Prostate gland (tissue), 2 donors: ENCODE data around the gene NAA60. TPM values are rescaled to one million over a fixed set of nuclear protein-coding genes. Genes with fewer than 3 reads are reported as not detected.

ENCODE experiments used
- DNase-seq: peaks from one replicate; pipeline ENCODE4 v3.0.0-alpha.2; 2019; ENCODE audit warnings: low spot score
- H3K27ac ChIP-seq, 2 donors: fragments of 200-600 bp; sonication (generic); 2 replicates each; pipeline ENCODE4 v1.5.1; 2017 to 2019
- H3K27me3 ChIP-seq: fragments of 200-600 bp; sonication (generic); replicated peaks from 2 replicates; pipeline ENCODE4 v1.5.1; 2019; ENCODE audit not compliant: insufficient read depth
- H3K36me3 ChIP-seq, 2 donors: fragments of 200-600 bp; sonication (generic); 1 replicate in 1 of 2; 2 replicates in 1 of 2; pipeline versions ENCODE4 v1.5.1 to v1.8.1; 2017 to 2019
- H3K4me1 ChIP-seq: fragments of 200-600 bp; sonication (generic); replicated peaks from 2 replicates; pipeline ENCODE4 v1.5.1; 2019
- H3K4me3 ChIP-seq, 2 donors: fragments of 200-600 bp; sonication (generic); 2 replicates each; pipeline ENCODE4 v1.5.1; 2017 to 2019
- H3K9me3 ChIP-seq: fragments of 200-600 bp; sonication (generic); 2 replicates; pipeline ENCODE4 v1.5.1; 2017
- POLR2A ChIP-seq: fragments of 450-650 bp; IDR thresholded peaks from one replicate; pipeline ENCODE4 v1.6.1; 2016; ENCODE audit warnings: antibody characterized with exemption, mild to moderate bottlenecking
- POLR2AphosphoS5 ChIP-seq: sonication (generic); formaldehyde crosslinking; IDR thresholded peaks from one replicate; pipeline ENCODE4 v1.6.1; 2017; ENCODE audit warnings: antibody characterized with exemption
- WGBS: methylation state at CpG from one replicate; pipeline ENCODE4 v1.1.5; 2018; 5-methylcytosine and 5-hydroxymethylcytosine counted together
- intact Hi-C: fragments of 100-400 bp; cut with DNase I; formaldehyde crosslinking; loops from one replicate; pipeline ENCODE4 v1.14.2; 2022
- total RNA-seq, 2 donors: library from RNA; depleted of rRNA; stranded (reverse); fragments of >200 nt; gene quantifications; one replicate each; pipeline ENCODE4 v1.1.0, GENCODE V29; 2016
- TF ChIP-seq, protein P1 (sequence below), 4 experiments: fragments of 200-600 bp in 2 of 4; fragments of 450-650 bp in 2 of 4; sonication (generic) in 2 of 4; IDR thresholded peaks; 1 replicate in 3 of 4; 2 replicates in 1 of 4; pipeline ENCODE4 v1.5.1; 2016 to 2019; ENCODE audit warnings: antibody characterized with exemption in 4 of 4, mild to moderate bottlenecking in 2 of 4, moderate library complexity in 2 of 4

NAA60 gene
- total RNA-seq: 10 to 100 TPM; 48.1 to 99.2 TPM

- H3K27ac ChIP-seq: peak within 1 kb of the TSS; percentile 57 to 61
- TF ChIP-seq, protein P1, sequence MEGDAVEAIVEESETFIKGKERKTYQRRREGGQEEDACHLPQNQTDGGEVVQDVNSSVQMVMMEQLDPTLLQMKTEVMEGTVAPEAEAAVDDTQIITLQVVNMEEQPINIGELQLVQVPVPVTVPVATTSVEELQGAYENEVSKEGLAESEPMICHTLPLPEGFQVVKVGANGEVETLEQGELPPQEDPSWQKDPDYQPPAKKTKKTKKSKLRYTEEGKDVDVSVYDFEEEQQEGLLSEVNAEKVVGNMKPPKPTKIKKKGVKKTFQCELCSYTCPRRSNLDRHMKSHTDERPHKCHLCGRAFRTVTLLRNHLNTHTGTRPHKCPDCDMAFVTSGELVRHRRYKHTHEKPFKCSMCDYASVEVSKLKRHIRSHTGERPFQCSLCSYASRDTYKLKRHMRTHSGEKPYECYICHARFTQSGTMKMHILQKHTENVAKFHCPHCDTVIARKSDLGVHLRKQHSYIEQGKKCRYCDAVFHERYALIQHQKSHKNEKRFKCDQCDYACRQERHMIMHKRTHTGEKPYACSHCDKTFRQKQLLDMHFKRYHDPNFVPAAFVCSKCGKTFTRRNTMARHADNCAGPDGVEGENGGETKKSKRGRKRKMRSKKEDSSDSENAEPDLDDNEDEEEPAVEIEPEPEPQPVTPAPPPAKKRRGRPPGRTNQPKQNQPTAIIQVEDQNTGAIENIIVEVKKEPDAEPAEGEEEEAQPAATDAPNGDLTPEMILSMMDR (IDR thresholded peaks at IDR 0.05): no peak
- TF ChIP-seq POLR2A (no peak), POLR2AphosphoS5 (peak; percentile 79)
- H3K4me1 ChIP-seq: no peaks in the 10 kb centered on the region
- no peaks in the 10 kb centered on the region for H3K9me3 ChIP-seq
- intact Hi-C loops: no loop called here
- no peaks in the 10 kb centered on the region for H3K36me3 ChIP-seq
- H3K27me3 ChIP-seq: no peaks in the 10 kb centered on the region
- WGBS: 40% methylated on average over 61 of the region's 61 CpGs
- H3K4me3 ChIP-seq: peak within 1 kb of the TSS; percentile 47
- DNase-seq: peak; percentile 82
Observed at GRCh38 chr16:3443108-3444031, at the start of gene NAA60, which contains the start of gene ZNF597. TSS of gene NAA60 (plus strand) at chr16:3443680. CDS start at chr16:3476228, 32,548 bp downstream. TSS of gene ZNF597 (minus strand) at chr16:3443504. CDS start at chr16:3443153, 351 bp downstream.

DNA sequence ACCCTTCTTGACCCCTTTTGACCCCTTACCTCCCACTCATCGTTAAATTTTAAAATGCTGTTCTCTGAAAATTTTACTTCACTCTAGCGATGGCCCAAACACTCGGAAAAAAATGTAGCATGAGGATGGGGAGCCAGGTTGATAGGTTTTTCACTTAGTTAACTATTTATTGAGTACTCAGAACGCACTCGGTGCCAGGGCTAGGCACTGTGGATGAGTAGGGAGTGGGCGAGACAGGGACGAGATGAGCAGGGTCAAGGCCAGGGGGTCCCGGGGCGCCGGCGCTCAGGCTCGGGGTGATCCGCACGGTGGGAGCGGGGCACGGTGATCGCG lies 43.1 kb upstream of the NAA60 start:
- Histone ChIP-seq H3K27me3 (no peaks in the 10 kb centered on the region), H3K4me1 (no peaks in the 10 kb centered on the region), H3K9me3 (no peaks in the 10 kb centered on the region), H3K4me3 (peak overlapping the region; percentile 57 to 65), H3K27ac (peak overlapping the region; percentile 59 to 70), H3K36me3 (peaks cover 0 to 13% of the 10 kb centered on the region in 2 donors)
- TF ChIP-seq POLR2AphosphoS5 (no peak), POLR2A (no peak)
- TF ChIP-seq, protein P1 (IDR thresholded peaks at IDR 0.05): no peak
- 0% methylated on average over 18 of the region's 18 CpGs for WGBS
- DNase-seq: no peak
- intact Hi-C loops: loop anchor here (2.0 to 10.0 kb wide), 2 partner anchors 58 to 96 kb away; partner anchors contain the start of genes TIGD7 and ZNF75A

DNA sequence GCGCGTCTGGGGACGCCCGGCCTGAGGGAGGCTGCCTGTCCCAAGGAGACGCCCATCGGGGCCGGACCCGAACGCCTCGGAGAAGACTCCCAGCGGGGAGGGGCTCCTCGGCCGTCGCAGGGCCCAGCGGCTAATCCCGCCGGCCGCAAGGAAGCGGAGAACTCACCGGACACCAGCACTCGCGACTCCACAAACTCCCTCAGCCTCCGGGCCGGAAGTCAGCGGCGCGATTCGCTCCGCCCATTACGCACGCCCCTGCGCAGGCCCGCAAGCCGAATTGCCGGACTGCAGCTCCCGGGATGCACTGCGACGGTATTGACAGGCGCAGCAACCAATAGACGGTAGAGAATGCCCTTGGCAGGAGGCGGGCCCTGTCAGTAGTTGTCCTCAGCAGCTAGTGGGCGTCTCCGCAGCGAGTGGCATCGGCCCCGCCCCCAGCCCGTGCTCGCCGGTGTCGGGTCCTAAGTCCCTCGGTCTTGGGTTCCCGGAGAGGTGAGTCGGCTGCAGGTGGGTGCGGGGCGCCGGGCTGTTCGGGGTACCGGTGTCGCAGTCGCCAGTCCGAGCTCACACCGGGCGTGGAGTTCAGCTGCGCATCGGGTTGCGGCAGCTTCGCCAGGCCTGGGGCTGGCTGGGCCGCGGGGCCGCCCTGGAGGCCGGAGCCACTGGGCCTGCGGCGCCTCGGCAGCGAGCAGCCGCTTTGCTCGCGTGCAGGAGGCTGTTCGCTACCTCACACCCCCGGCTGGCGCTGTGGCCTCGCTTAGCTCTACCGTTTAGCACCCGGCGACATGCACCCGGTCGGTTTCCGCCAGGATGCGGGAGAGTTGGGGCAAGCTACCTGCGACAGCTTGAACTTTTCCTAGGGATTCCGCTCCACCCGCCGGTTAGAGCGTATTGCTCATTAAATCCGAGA lies 42.4 kb upstream of the NAA60 start, which contains the start of the genes ZNF174 and ZSCAN32:
Gene ZNF174 (plus strand): TSS at position 437 of the 910 bp plus-strand sequence. CDS start 790 bp downstream, outside the sequence.
Gene ZSCAN32 (minus strand): TSS at position 226 of the 910 bp plus-strand sequence. CDS start 3,447 bp downstream, outside the sequence.
- Histone ChIP-seq H3K36me3 (peaks cover 0 to 19% of the 10 kb centered on the region in 2 donors), H3K9me3 (no peaks in the 10 kb centered on the region), H3K4me1 (no peaks in the 10 kb centered on the region), H3K4me3 (peak within 1 kb of the TSS; percentile 57 to 65), H3K27me3 (no peaks in the 10 kb centered on the region), H3K27ac (peak within 1 kb of the TSS; percentile 68 to 70)
- DNase-seq: peak; percentile 99
- WGBS: 1% methylated on average over 75 of the region's 95 CpGs
- intact Hi-C loops: loop anchor here (2.0 to 10.0 kb wide), 2 partner anchors 58 to 96 kb away; partner anchors contain the start of genes TIGD7 and ZNF75A
- TF ChIP-seq, protein P1 (IDR thresholded peaks at IDR 0.05): peak in 2 of 4 experiments; percentile 23 to 36
- TF ChIP-seq POLR2A (peak; percentile 67), POLR2AphosphoS5 (peak; percentile 99)

DNA sequence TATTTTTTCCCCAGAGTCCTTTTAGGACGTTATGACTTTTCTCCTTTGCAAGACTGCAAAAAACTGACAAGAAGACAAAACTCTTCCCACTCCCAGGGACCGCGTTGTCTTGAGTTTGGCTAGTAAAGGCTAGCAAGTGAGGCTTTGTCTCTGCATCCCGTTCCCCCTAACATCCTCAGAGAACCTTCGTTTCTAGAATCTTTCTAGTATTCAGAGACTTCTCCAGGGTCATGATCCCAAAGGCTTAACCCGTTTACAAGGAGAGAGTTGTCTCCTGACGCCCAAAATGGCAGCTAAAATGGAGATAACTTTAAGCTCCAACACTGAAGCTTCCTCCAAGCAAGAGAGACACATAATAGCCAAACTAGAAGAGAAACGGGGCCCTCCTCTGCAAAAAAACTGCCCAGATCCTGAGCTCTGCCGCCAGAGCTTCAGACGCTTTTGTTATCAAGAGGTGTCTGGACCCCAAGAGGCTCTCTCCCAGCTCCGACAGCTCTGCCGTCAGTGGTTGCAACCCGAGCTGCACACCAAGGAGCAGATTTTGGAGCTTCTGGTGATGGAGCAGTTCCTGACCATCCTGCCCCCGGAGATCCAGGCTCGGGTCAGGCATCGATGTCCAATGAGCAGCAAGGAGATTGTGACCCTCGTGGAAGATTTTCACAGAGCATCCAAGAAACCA lies 41.6 kb upstream of the NAA60 start:
- Histone ChIP-seq H3K27ac (peak overlapping the region; percentile 68 to 70), H3K9me3 (no peaks in the 10 kb centered on the region), H3K36me3 (peaks cover 0 to 23% of the 10 kb centered on the region in 2 donors), H3K4me1 (no peaks in the 10 kb centered on the region), H3K4me3 (peak overlapping the region; percentile 57 to 65), H3K27me3 (no peaks in the 10 kb centered on the region)
- TF ChIP-seq POLR2A (no peak), POLR2AphosphoS5 (no peak)
- TF ChIP-seq, protein P1 (IDR thresholded peaks at IDR 0.05): no peak
- intact Hi-C loops: loop anchor here (2.0 to 10.0 kb wide), 2 partner anchors 57 to 97 kb away; partner anchors contain the start of genes TIGD7 and ZNF75A
- WGBS: 25% methylated on average over 17 of the region's 17 CpGs
- no peak for DNase-seq
